Esophagus (tissue), 2 donors: ENCODE measurements around the gene ATP10D. TPM values are rescaled to one million over a fixed set of nuclear protein-coding genes. Genes with fewer than 3 reads are reported as not detected.
"Not testable (repeated sequence)": the region's sequence is repeated elsewhere in the genome, so short reads cannot be mapped to it uniquely, and the experiment has no call there.

Experiments
- H3K27ac ChIP-seq, 2 donors: one replicate each; pipeline ENCODE4 v1.5.1; 2013; ENCODE audit warnings: low read depth in 2 of 2, mild to moderate bottlenecking in 2 of 2, inconsistent platforms in 1 of 2, low read length in 1 of 2, moderate library complexity in 1 of 2
- H3K27me3 ChIP-seq, 2 donors: one replicate each; pipeline ENCODE4 v1.6.1; 2013; ENCODE audit warnings: low read length in 2 of 2, control low read depth in 1 of 2, mild to moderate bottlenecking in 1 of 2; ENCODE audit not compliant: insufficient read depth in 2 of 2, control insufficient read depth in 1 of 2
- H3K36me3 ChIP-seq, 2 donors: one replicate each; pipeline ENCODE4 v1.6.1; 2013; ENCODE audit warnings: low read length in 1 of 2; ENCODE audit not compliant: control insufficient read depth in 2 of 2, insufficient read depth in 2 of 2
- H3K4me1 ChIP-seq, 2 donors: one replicate each; pipeline ENCODE4 v1.6.1; 2013; ENCODE audit warnings: low read length in 1 of 2; ENCODE audit not compliant: control insufficient read depth in 2 of 2, insufficient read depth in 2 of 2
- H3K4me3 ChIP-seq, 2 donors: one replicate each; pipeline ENCODE4 v1.5.1; 2013; ENCODE audit warnings: low read length in 2 of 2, mild to moderate bottlenecking in 2 of 2, low read depth in 1 of 2, moderate library complexity in 1 of 2
- H3K9me3 ChIP-seq, 2 donors: one replicate each; pipeline ENCODE4 v1.6.1; 2013; ENCODE audit warnings: mild to moderate bottlenecking in 2 of 2, low read depth in 1 of 2, low read length in 1 of 2, moderate library complexity in 1 of 2; ENCODE audit not compliant: control insufficient read depth in 2 of 2, insufficient read depth in 1 of 2
- WGBS, 2 donors: extraction: QIAGEN DNeasy Blood & Tissue Kit; methylation state at CpG; one replicate each; pipeline ENCODE4 v1.1.7; 2013; 5-methylcytosine and 5-hydroxymethylcytosine counted together
- polyA plus RNA-seq, 2 donors: library from polyadenylated mRNA; stranded (reverse); fragments of 200-250 nt; gene quantifications; one replicate each; pipeline ENCODE4 v1.2.3, GENCODE V29; 2013
- donor health status: healthy with polysubstance abuse.
- donor health status: Bipolar disorder and iron deficiency.

The ATP10D gene
- polyA plus RNA-seq, 2 donors: 5.6 to 9.4 TPM

GRCh38 chr4:47485768-47486167 is 693 bp downstream of the ATP10D start:
- 1% methylated on average over 14 of the region's 14 CpGs for WGBS, 2 donors

GRCh38 chr4:47486231-47486673 is 1.2 kb downstream of the ATP10D start:
- H3K27ac ChIP-seq: peak overlapping the region in 1 of 2 donors; percentile 77
- 17 to 20% methylated on average over 5 of the region's 5 CpGs for WGBS, 2 donors
- H3K9me3 ChIP-seq: no peaks in the 10 kb centered on the region
- no peaks in the 10 kb centered on the region for H3K27me3 ChIP-seq
- no peaks in the 10 kb centered on the region for H3K36me3 ChIP-seq
- peak overlapping the region; percentile 58 to 86 for H3K4me3 ChIP-seq
- no peaks in the 10 kb centered on the region for H3K4me1 ChIP-seq

More at GRCh38 chr4:47485768-47486167, 693 bp downstream of the ATP10D start:
- no peaks in the 10 kb centered on the region for H3K36me3 ChIP-seq
- H3K9me3 ChIP-seq: no peaks in the 10 kb centered on the region
- peak overlapping the region; percentile 58 to 86 for H3K4me3 ChIP-seq
- H3K27ac ChIP-seq: peak overlapping the region; percentile 77 to 97
- no peaks in the 10 kb centered on the region for H3K27me3 ChIP-seq
- H3K4me1 ChIP-seq: no peaks in the 10 kb centered on the region

GRCh38 chr4:47486727-47487126 is 1.7 kb downstream of the ATP10D start:
- H3K9me3 ChIP-seq, H3K36me3 ChIP-seq, H3K27ac ChIP-seq, H3K27me3 ChIP-seq, H3K4me1 ChIP-seq: not testable (repeated sequence)
- 81 to 84% methylated on average over 9 of the region's 9 CpGs for WGBS, 2 donors
- peak overlapping the region in 1 of 2 donors; percentile 86 for H3K4me3 ChIP-seq

- Histone ChIP-seq H3K4me1 (no peaks in the 10 kb centered on the region), H3K9me3 (no peaks in the 10 kb centered on the region), H3K27me3 (no peaks in the 10 kb centered on the region), H3K27ac (no peak overlapping the region), H3K4me3 (no peak overlapping the region), H3K36me3 (no peaks in the 10 kb centered on the region)
- 47 to 56% methylated on average over 3 of the region's 3 CpGs for WGBS, 2 donors
Measured at GRCh38 chr4:47488706-47489105, 3.6 kb downstream of the ATP10D start.

DNA sequence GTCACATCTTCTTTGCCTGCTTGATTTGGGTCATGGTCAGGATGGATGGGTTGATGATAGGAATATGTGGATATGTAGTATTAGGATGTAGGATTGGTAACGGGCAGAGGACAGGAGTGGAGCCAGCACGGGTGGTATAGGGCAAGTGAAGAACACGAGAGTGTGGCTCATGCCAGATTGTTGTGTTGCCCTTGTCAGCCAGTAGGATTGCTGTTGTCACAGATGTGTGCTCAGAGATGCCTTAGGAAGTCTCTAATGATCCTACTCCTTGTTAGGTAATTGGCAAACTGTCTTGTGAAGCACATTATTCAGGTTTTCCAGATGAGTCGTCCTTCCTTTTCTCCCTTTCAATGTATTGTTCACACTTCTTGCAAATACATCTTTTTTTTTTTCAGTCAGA is 5.5 kb downstream of the ATP10D start:
- Histone ChIP-seq H3K4me1 (no peaks in the 10 kb centered on the region), H3K27ac (no peak overlapping the region), H3K4me3 (no peak overlapping the region), H3K36me3 (no peaks in the 10 kb centered on the region), H3K27me3 (no peaks in the 10 kb centered on the region), H3K9me3 (no peaks in the 10 kb centered on the region)
- WGBS, 2 donors: 70 to 74% methylated on average over 4 of the region's 4 CpGs

- H3K36me3 ChIP-seq: no peaks in the 10 kb centered on the region
- 87 to 89% methylated on average over 3 of the region's 3 CpGs for WGBS, 2 donors
- H3K4me1 ChIP-seq: no peaks in the 10 kb centered on the region
- no peak overlapping the region for H3K4me3 ChIP-seq
- H3K27me3 ChIP-seq: no peaks in the 10 kb centered on the region
- no peaks in the 10 kb centered on the region for H3K9me3 ChIP-seq
- no peak overlapping the region for H3K27ac ChIP-seq
Measured at GRCh38 chr4:47493238-47494123, 8.4 kb downstream of the ATP10D start.

DNA sequence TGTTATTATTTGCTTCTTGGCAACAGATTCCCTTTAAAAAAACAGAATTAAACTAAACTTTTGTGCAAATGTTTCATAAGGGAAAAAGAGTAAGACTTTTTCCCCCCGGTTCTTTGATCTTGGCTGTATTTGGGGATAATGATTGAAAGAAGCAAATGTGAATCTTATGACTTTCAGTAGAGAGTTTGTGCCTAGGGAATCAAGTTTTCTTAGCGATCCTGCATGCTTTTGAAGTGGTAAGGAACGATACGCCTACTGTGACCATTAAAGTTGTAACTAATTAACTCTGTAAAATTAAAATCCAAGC is 9.0 kb downstream of the ATP10D start:
- Histone ChIP-seq H3K27me3 (no peaks in the 10 kb centered on the region), H3K27ac (no peak overlapping the region), H3K4me1 (no peaks in the 10 kb centered on the region), H3K4me3 (no peak overlapping the region), H3K9me3 (no peaks in the 10 kb centered on the region), H3K36me3 (no peaks in the 10 kb centered on the region)
- 57 to 63% methylated on average over 4 of the region's 4 CpGs for WGBS, 2 donors

DNA sequence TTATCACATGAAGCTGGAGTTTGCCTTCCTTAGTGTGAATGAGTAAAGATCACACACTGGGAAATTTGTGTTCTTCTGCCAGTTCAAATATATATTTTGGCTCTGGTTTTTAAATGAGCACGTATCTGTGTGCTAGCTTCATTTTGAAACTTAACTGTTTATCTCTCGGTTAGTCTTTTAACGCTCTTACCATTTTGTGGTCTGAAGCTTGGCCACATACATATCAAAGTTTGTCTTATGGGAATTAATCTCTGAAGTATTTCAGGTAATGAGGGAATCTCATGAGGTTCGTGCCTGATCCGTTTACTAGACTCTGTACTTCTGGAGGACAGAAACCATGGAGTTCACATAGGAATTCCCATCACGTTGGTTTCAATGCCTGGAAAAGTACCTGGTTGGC is 13.8 kb downstream of the ATP10D start:
- WGBS, 2 donors: 73 to 76% methylated on average over 6 of the region's 6 CpGs

GRCh38 chr4:47499700-47500099 is 14.6 kb downstream of the ATP10D start:
- Histone ChIP-seq H3K27me3 (no peaks in the 10 kb centered on the region), H3K27ac (no peak overlapping the region), H3K9me3 (no peaks in the 10 kb centered on the region), H3K4me3 (no peak overlapping the region), H3K4me1 (no peaks in the 10 kb centered on the region), H3K36me3 (no peaks in the 10 kb centered on the region)
- WGBS, 2 donors: 48 to 65% methylated on average over 2 of the region's 2 CpGs

More for the DNA sequence above, 13.8 kb downstream of the ATP10D start:
- Histone ChIP-seq H3K27ac (no peak overlapping the region), H3K9me3 (no peaks in the 10 kb centered on the region), H3K4me1 (no peaks in the 10 kb centered on the region), H3K4me3 (no peak overlapping the region), H3K36me3 (no peaks in the 10 kb centered on the region), H3K27me3 (no peaks in the 10 kb centered on the region)

- Histone ChIP-seq H3K9me3 (no peaks in the 10 kb centered on the region), H3K27me3 (no peaks in the 10 kb centered on the region), H3K27ac (no peak overlapping the region), H3K4me3 (no peak overlapping the region), H3K4me1 (no peaks in the 10 kb centered on the region), H3K36me3 (no peaks in the 10 kb centered on the region)
- 58 to 62% methylated on average over 3 of the region's 3 CpGs for WGBS, 2 donors
Measured at GRCh38 chr4:47500776-47501175, 15.7 kb downstream of the ATP10D start.
